Colonic mucosa (tissue), 4 donors: ENCODE measurements around the gene PLB1. TPM values are rescaled to one million over a fixed set of nuclear protein-coding genes. Genes with fewer than 3 reads are reported as not detected.
A peak's percentile ranks its signal among the peaks of the same experiment; 100 is the strongest.

Experiments
- DNase-seq: peaks from one replicate; pipeline ENCODE4 v3.0.0-alpha.2; 2020
- H3K27ac ChIP-seq: fragments of 200-600 bp; one replicate; pipeline ENCODE4 v1.8.0; 2021
- H3K27me3 ChIP-seq: fragments of 200-600 bp; one replicate; pipeline ENCODE4 v1.8.0; 2021
- H3K36me3 ChIP-seq: fragments of 200-600 bp; one replicate; pipeline ENCODE4 v1.8.0; 2021
- H3K4me1 ChIP-seq: fragments of 200-600 bp; one replicate; pipeline ENCODE4 v1.8.0; 2021; ENCODE audit warnings: mild to moderate bottlenecking
- H3K4me3 ChIP-seq: fragments of 200-600 bp; one replicate; pipeline ENCODE4 v1.8.0; 2021
- H3K9ac ChIP-seq, 2 donors: one replicate each; pipeline ENCODE4 v1.7.0; 2013; ENCODE audit warnings: control low read depth in 2 of 2, low read depth in 2 of 2, low read length in 2 of 2
- H3K9me3 ChIP-seq: fragments of 200-600 bp; one replicate; pipeline ENCODE4 v1.8.0; 2021
- intact Hi-C: fragments of 100-400 bp; cut with DNase I; formaldehyde crosslinking; loops from one replicate; pipeline ENCODE4 v1.14.1; 2022
- total RNA-seq, 2 donors: library from RNA; stranded (reverse); fragmentation: NEBNext Ultra II Directional in 1 of 2; extraction: Animal tissue kit (Norgen Biotek cat#: 25700) in 1 of 2; gene quantifications; one replicate each; pipeline ENCODE4 v1.2.1, GENCODE V29; 2021
- TF ChIP-seq, protein P1 (sequence below): fragments of 200-600 bp; IDR thresholded peaks from one replicate; pipeline ENCODE4 v1.8.0; 2022; ENCODE audit warnings: antibody characterized with exemption, mild to moderate bottlenecking
- donor health status: healthy.
- donor health status: DM: no; HTN: no; CAD: no.
- donor health status: DM: no; HTN: no; CAD: no.

PLB1 gene
- total RNA-seq, 2 donors from 2014 or later, result 1.3 to 3.0 TPM

DNA sequence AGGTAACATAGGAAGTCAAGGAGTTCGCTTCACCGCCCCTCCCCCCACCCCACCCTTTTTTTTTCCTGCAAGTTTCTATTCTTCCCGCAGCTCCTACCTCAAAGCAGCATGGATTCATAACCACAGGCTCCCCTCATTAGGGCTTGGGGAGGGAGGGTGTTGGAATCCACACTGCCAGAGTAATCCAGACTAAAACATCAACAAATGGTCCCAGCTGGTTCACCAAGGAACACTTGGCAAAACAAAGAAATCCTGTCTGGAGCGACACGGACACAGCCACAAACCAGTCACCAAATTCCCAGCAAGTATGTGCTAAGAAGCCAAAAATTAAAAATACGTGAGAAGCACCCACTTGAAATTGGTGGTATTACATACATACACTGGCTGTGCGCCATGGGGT lies 148.9 kb downstream of the PLB1 start:
- Histone ChIP-seq H3K27me3 (no peaks in the 10 kb centered on the region), H3K27ac (no peak overlapping the region), H3K36me3 (no peaks in the 10 kb centered on the region), H3K4me1 (no peaks in the 10 kb centered on the region), H3K9me3 (no peaks in the 10 kb centered on the region), H3K4me3 (no peak overlapping the region), H3K9ac (no peak overlapping the region)
- intact Hi-C loops, result no loop called here
- no peak for DNase-seq
- TF ChIP-seq, protein P1, sequence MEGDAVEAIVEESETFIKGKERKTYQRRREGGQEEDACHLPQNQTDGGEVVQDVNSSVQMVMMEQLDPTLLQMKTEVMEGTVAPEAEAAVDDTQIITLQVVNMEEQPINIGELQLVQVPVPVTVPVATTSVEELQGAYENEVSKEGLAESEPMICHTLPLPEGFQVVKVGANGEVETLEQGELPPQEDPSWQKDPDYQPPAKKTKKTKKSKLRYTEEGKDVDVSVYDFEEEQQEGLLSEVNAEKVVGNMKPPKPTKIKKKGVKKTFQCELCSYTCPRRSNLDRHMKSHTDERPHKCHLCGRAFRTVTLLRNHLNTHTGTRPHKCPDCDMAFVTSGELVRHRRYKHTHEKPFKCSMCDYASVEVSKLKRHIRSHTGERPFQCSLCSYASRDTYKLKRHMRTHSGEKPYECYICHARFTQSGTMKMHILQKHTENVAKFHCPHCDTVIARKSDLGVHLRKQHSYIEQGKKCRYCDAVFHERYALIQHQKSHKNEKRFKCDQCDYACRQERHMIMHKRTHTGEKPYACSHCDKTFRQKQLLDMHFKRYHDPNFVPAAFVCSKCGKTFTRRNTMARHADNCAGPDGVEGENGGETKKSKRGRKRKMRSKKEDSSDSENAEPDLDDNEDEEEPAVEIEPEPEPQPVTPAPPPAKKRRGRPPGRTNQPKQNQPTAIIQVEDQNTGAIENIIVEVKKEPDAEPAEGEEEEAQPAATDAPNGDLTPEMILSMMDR, result no peak

GRCh38 chr2:28645553-28645952 lies 149.7 kb downstream of the PLB1 start:
- TF ChIP-seq, protein P1, result no peak
- no peaks in the 10 kb centered on the region for H3K4me1 ChIP-seq
- intact Hi-C loops, result no loop called here
- H3K27me3 ChIP-seq, result no peaks in the 10 kb centered on the region
- H3K27ac ChIP-seq, result no peak overlapping the region
- H3K4me3 ChIP-seq, result no peak overlapping the region
- no peak overlapping the region for H3K9ac ChIP-seq
- DNase-seq, result no peak
- H3K36me3 ChIP-seq, result no peaks in the 10 kb centered on the region
- no peaks in the 10 kb centered on the region for H3K9me3 ChIP-seq

DNA sequence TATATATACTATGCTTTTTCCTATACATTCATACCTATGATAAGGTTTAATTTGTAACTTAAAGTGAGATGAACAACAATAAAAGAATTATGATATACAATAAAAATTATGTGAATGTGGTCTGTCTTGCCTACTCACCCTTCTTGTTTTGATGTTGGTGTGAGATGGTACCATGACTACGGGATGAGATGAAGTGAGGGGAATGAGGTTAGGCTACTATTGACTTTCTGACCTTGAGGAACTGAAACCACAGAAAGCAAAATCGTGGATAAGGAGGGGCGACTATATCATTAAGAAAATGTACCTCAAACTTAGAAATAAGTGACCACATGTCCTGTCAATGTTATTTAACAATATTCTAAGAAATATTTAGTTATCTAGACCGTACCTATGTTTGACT lies 151.8 kb downstream of the PLB1 start:
- TF ChIP-seq, protein P1, result no peak
- Histone ChIP-seq H3K4me3 (no peak overlapping the region), H3K27ac (no peak overlapping the region), H3K4me1 (no peaks in the 10 kb centered on the region), H3K27me3 (no peaks in the 10 kb centered on the region), H3K9me3 (no peaks in the 10 kb centered on the region), H3K9ac (no peak overlapping the region), H3K36me3 (no peaks in the 10 kb centered on the region)
- no peak for DNase-seq
- intact Hi-C loops, result no loop called here

DNA sequence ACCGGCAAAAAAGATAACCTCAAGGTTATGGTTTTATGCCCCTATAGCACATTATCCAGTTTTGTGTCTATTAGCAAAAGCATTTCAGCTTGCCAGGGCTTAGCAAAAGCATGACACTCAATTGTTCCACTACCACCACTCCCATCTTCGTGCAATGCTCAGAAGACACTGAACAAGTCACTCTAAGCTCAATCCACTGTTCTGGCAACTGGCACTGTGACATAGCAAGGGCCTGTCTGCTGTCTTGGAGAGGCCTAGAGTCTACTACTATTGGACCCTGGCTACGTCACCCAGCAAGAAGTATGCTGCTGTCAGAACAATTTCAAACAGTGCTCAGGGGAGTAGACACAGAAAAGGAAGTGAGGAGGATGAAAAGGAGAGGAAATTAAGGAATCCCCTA lies 152.3 kb downstream of the PLB1 start:
- H3K27me3 ChIP-seq, result no peaks in the 10 kb centered on the region
- no peaks in the 10 kb centered on the region for H3K4me1 ChIP-seq
- H3K9ac ChIP-seq, result peak overlapping the region in 1 of 2 donors; percentile 37
- intact Hi-C loops, result no loop called here
- H3K4me3 ChIP-seq, result no peak overlapping the region
- TF ChIP-seq, protein P1, result no peak
- no peaks in the 10 kb centered on the region for H3K9me3 ChIP-seq
- H3K27ac ChIP-seq, result no peak overlapping the region
- no peak for DNase-seq
- no peaks in the 10 kb centered on the region for H3K36me3 ChIP-seq

- DNase-seq, result no peak
- Histone ChIP-seq H3K4me3 (no peak overlapping the region), H3K9me3 (no peaks in the 10 kb centered on the region), H3K9ac (no peak overlapping the region), H3K27me3 (no peaks in the 10 kb centered on the region), H3K4me1 (no peaks in the 10 kb centered on the region), H3K36me3 (no peaks in the 10 kb centered on the region), H3K27ac (no peak overlapping the region)
- intact Hi-C loops, result no loop called here
- TF ChIP-seq, protein P1, result no peak
Observed at GRCh38 chr2:28648671-28649395, 153.0 kb downstream of the PLB1 start.
